GM18505 (cell line): ENCODE results near the gene SDS.

Source experiments
- ATAC-seq: cut with Tn5 transposase; IDR thresholded peaks from one replicate; pipeline ENCODE4 v1.9.1; 2021; ENCODE audit not compliant: unreplicated experiment
- POLR2A ChIP-seq: IDR thresholded peaks from 4 replicates; pipeline ENCODE4 v1.6.1; 2011; ENCODE audit warnings: borderline replicate concordance; ENCODE audit not compliant: insufficient read depth, insufficient read length; ENCODE audit errors: extremely low read depth

The SDS gene

GRCh38 chr12:113398346-113399290 lies 5.1 kb downstream of the SDS start:
- no peak for ATAC-seq

GRCh38 chr12:113397497-113398197 lies 6.0 kb downstream of the SDS start:
- TF ChIP-seq POLR2A = no peak
- no peak for ATAC-seq

More at GRCh38 chr12:113398346-113399290, 5.1 kb downstream of the SDS start:
- no peak for TF ChIP-seq POLR2A

DNA sequence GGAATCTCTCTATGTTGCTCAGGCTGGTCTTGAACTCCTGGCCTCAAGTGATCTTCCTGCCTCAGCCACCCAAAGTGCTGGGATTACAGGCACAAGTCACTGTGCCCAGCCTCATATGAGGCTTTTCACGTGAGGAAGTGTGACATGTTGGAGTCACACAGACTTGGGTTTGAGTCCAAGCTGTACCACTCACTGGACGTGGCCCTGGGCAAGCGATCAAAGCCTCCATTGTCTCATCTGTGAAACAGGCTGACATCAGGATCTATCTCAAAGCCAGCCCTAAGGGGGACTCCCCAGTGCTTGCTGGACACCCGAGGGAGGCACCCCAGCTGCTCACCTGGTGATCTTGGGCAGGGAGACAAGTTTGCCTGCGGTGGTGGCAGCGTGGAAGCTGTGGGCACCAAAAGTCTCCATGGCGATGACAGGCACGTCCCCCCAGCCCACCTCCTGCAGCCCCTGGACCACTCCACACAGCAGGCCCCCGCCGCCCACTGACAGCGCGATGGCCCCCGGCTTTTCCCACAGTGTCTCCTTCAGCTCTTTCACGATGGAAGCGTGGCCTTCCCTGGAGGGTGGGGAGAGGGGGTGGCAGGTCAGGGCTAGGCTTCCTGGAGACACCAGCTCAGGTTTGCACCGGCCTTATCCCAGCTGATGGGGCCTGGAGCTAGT lies 6.7 kb downstream of the SDS start:
- no peak for ATAC-seq
- TF ChIP-seq POLR2A = no peak

GRCh38 chr12:113396200-113396599 lies 7.5 kb downstream of the SDS start:
- no peak for TF ChIP-seq POLR2A
- ATAC-seq = no peak

DNA sequence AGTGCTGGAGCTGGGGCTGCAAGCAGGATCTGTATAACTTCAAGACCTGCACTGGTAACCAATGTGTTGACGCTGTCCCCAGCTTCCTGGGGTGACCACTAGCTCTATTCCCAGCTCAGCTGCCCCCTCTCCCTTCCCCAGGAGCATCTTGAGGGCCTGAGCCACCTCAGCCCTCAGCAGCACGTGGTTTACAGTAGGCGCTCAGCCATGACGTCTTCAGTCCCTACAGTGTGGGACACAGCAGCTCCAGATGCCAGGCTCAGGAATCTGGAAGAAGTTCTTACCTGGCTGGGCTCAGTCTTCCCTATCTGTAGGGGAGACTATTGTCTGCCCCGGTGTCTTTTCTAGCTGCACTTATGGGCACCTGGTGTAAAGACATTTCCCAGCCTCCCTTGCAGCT lies 8.6 kb downstream of the SDS start:
- TF ChIP-seq POLR2A = no peak
- no peak for ATAC-seq

- no peak for TF ChIP-seq POLR2A
- no peak for ATAC-seq
Measured at GRCh38 chr12:113393749-113394148, 9.9 kb downstream of the SDS start.

DNA sequence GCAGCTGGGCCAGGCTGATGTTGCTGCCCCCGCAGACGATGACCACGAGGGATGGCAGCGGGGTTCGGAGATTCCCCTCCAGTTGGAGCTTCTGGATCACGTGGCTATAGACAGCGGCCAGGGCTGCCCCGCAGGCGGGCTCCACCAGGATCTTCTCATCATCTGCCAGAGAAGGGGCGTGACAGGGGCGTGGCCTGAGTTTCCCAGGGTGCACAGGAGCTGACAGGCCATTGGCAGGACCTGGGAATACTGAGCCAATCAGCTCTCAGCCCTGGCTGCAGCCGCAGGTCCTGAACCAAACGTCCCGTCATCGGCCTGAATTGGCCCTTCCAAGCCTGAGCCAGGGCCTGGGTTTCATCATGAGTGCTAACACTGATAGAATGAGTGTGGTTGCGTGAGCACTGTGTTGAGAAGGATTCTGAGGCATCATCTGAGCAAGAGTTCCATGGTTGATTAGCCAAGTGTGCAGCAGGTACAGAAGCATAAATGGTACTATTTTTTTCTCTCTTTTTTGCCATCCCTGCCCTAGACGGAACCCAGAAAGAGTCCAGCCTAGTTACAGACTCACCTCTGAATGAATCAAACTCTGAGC lies 10.6 kb downstream of the SDS start:
- ATAC-seq = no peak
- no peak for TF ChIP-seq POLR2A

- no peak for ATAC-seq
- TF ChIP-seq POLR2A = no peak
Measured at GRCh38 chr12:113392520-113392919, 11.2 kb downstream of the SDS start.

DNA sequence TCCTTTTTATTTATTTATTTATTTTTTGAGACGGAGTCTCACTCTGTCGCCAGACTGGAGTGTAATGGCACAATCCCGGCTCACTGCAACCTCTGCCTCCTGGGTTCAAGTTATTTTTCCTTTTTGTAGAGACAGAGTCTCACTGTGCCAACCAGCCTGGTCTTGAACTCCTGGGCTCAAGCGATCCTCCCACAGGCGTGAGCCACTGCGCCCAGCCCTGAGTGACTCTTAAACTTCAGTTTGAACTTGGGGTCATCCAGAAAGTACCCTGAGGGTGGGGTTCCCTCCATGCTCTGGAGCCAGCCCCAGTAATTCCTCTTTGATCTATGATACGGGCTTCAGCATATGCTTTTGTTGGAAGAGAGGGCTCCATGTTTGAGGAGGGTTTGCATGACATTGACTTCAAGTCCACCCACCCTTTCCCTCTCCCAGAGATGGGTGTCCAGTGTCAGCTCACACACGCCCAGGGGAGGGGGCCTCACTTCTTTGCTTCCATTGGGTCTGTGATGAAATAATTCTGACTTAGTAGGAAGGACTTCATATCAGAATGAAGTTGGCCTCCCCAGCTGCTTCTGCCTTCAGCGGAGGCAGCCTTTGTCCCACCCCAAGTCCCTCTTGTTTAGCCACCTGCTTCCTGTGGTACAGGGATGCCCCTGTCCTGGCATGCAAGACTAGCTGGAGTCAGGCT lies 11.9 kb downstream of the SDS start:
- TF ChIP-seq POLR2A = no peak
- ATAC-seq = no peak

GRCh38 chr12:113391145-113391544 lies 12.5 kb downstream of the SDS start:
- TF ChIP-seq POLR2A = no peak
- no peak for ATAC-seq

- ATAC-seq = no peak
- no peak for TF ChIP-seq POLR2A
Measured at GRCh38 chr12:113390064-113391043, 13.3 kb downstream of the SDS start.
